ENCODE data around the gene ONECUT2.

GRCh38 chr18:57429167-57430078, 5.8 kb upstream of the ONECUT2 start:
- TF ChIP-seq CTCF (IDR thresholded peaks at IDR 0.05), result no peak
- no peak for TF ChIP-seq REST (IDR thresholded peaks at IDR 0.05; ENCODE audit: low read depth, low read length)
- TF ChIP-seq SMC3 (IDR thresholded peaks at IDR 0.05; ENCODE audit: low read depth, low read length), result no peak
- no peak for TF ChIP-seq FOXJ3 (CRISPR knock-in tag; IDR thresholded peaks at IDR 0.05)
- no peak for TF ChIP-seq USF2 (IDR thresholded peaks at IDR 0.05; ENCODE audit: borderline replicate concordance, low read depth, low read length)
- TF ChIP-seq MAX (IDR thresholded peaks at IDR 0.05; ENCODE audit: low read depth), result no peak
- no peak for TF ChIP-seq TAF1 (IDR thresholded peaks at IDR 0.05; ENCODE audit: borderline replicate concordance, low read depth, low read length)
- TF ChIP-seq CHD2 (IDR thresholded peaks at IDR 0.05; ENCODE audit: low read length, partially characterized antibody), result no peak
- TF ChIP-seq POLR2AphosphoS5 (IDR thresholded peaks at IDR 0.05; ENCODE audit: low read depth, low read length), result no peak
- TF ChIP-seq RFX5 (IDR thresholded peaks at IDR 0.05; ENCODE audit: low read length), result no peak
- no peak for TF ChIP-seq RCOR1 (IDR thresholded peaks at IDR 0.05; ENCODE audit: low read length)
- TF ChIP-seq GATA2 (CRISPR knock-in tag; IDR thresholded peaks at IDR 0.05), result no peak
- no peak for TF ChIP-seq EP300 (IDR thresholded peaks at IDR 0.05; ENCODE audit: borderline replicate concordance in 1 of 2, low read depth in 1 of 2, low read length in 1 of 2)
- TF ChIP-seq USF1 (IDR thresholded peaks at IDR 0.05; ENCODE audit: borderline replicate concordance, low read depth), result no peak

All from SK-N-SH (cell line).